Skeletal muscle satellite cell (primary cell): ENCODE measurements around the gene NRP2.
A peak's percentile ranks its signal among the peaks of the same experiment; 100 is the strongest.

Experiments used
- H3K27me3 ChIP-seq: 2 replicates; pipeline ENCODE4 v1.7.0; 2013; ENCODE audit warnings: low read length; ENCODE audit not compliant: control insufficient read depth, insufficient read depth
- H3K36me3 ChIP-seq: 2 replicates; pipeline ENCODE4 v1.7.0; 2013; ENCODE audit warnings: mild to moderate bottlenecking, control low read depth, low read length; ENCODE audit not compliant: insufficient read depth
- H3K4me1 ChIP-seq: 2 replicates; pipeline ENCODE4 v1.7.0; 2013; ENCODE audit warnings: low read length; ENCODE audit not compliant: control insufficient read depth, insufficient read depth
- H3K4me2 ChIP-seq: 2 replicates; pipeline ENCODE4 v1.7.0; 2013; ENCODE audit warnings: mild to moderate bottlenecking, low read length
- H3K4me3 ChIP-seq: 2 replicates; pipeline ENCODE4 v1.7.0; 2013; ENCODE audit warnings: low read length
- H3K9ac ChIP-seq: 2 replicates; pipeline ENCODE4 v1.7.0; 2013; ENCODE audit warnings: mild to moderate bottlenecking, low read depth, low read length, moderate library complexity
- H3K9me3 ChIP-seq: replicated peaks from 2 replicates; pipeline ENCODE4 v1.7.0; 2013; ENCODE audit warnings: mild to moderate bottlenecking, control low read depth, low read length

NRP2 gene

GRCh38 chr2:205660521-205661124 lies 21.7 kb upstream of the NRP2 start:
- H3K9me3 ChIP-seq, result no peaks in the 10 kb centered on the region
- peaks cover 46% of the 10 kb centered on the region for H3K4me1 ChIP-seq
- H3K9ac ChIP-seq, result peak overlapping the region; percentile 64
- peak overlapping the region; percentile 55 for H3K4me3 ChIP-seq
- no peaks in the 10 kb centered on the region for H3K36me3 ChIP-seq
- no peaks in the 10 kb centered on the region for H3K27me3 ChIP-seq
- peak overlapping the region; percentile 83 for H3K4me2 ChIP-seq

GRCh38 chr2:205661281-205661680 lies 21.0 kb upstream of the NRP2 start:
- peak overlapping the region; percentile 64 for H3K9ac ChIP-seq
- H3K27me3 ChIP-seq, result no peaks in the 10 kb centered on the region
- H3K4me2 ChIP-seq, result peak overlapping the region; percentile 83
- no peaks in the 10 kb centered on the region for H3K9me3 ChIP-seq
- H3K4me1 ChIP-seq, result peaks cover 40% of the 10 kb centered on the region
- H3K36me3 ChIP-seq, result no peaks in the 10 kb centered on the region
- H3K4me3 ChIP-seq, result no peak overlapping the region

DNA sequence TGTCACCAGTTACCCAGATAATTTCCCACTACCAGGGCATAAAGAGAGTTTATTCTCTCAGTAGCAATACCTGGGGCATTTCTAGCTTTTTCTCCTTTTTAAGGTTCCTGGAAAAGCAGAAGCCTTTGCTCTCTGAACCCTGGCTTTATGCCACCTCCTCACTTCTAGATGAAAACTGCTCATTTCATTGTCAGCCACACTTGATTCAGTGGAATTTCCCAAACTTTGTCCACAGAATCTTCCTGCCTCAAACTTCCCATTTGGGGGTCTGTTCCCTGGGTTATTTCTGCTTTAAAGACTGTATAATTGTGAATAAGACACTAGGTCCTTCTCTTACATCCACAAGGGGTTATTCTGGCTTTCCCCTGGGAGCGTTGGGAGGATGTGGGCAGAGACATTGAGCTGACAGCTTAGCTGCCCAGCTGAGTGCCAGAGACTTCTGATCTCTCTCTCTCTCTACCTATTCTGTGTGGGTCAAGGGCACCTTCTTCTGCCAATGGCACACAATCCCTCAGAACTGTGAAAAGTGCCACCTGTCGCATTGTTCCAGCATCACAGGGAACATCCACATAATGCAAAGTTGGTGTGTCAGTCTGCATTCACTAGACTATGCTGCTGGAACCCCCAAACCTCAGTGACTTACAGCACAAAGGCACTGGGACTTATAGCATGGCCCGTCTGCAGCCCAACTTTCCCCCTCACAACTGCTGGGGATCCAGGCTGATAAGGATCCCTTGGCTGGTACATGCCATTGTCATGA lies 19.9 kb upstream of the NRP2 start:
- no peaks in the 10 kb centered on the region for H3K9me3 ChIP-seq
- H3K27me3 ChIP-seq, result no peaks in the 10 kb centered on the region
- no peaks in the 10 kb centered on the region for H3K36me3 ChIP-seq
- H3K4me1 ChIP-seq, result peaks cover 31% of the 10 kb centered on the region
- H3K4me2 ChIP-seq, result no peak overlapping the region
- no peak overlapping the region for H3K9ac ChIP-seq
- H3K4me3 ChIP-seq, result no peak overlapping the region

GRCh38 chr2:205665791-205666190 lies 16.5 kb upstream of the NRP2 start:
- no peaks in the 10 kb centered on the region for H3K36me3 ChIP-seq
- H3K9me3 ChIP-seq, result no peaks in the 10 kb centered on the region
- H3K4me1 ChIP-seq, result peaks cover 9% of the 10 kb centered on the region
- no peak overlapping the region for H3K4me2 ChIP-seq
- no peaks in the 10 kb centered on the region for H3K27me3 ChIP-seq
- H3K9ac ChIP-seq, result no peak overlapping the region
- H3K4me3 ChIP-seq, result no peak overlapping the region

DNA sequence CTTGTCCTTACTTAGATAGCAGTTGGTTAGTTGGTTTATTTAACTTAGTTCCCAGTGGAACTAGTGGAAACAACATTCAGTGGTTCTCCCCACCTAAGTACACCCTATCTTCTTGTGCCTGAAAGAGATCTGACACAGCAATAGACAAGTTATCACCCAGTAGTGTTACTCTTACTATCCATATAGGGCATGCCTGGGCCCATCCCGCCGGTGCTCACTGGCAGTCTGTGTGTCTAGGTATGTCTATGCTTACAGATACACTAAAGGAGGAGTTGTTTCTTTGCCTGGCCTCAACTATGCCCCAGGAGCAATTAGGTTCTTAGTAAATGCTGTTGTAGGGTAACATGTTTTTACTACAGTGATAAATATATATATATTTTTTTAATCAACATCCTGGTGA lies 12.0 kb upstream of the NRP2 start:
- no peaks in the 10 kb centered on the region for H3K27me3 ChIP-seq

GRCh38 chr2:205673312-205673711 lies 9.0 kb upstream of the NRP2 start:
- Histone ChIP-seq H3K36me3 (no peaks in the 10 kb centered on the region), H3K4me1 (peaks cover 4% of the 10 kb centered on the region), H3K9ac (no peak overlapping the region), H3K4me3 (no peak overlapping the region), H3K27me3 (no peaks in the 10 kb centered on the region), H3K4me2 (no peak overlapping the region), H3K9me3 (no peaks in the 10 kb centered on the region)

More for the DNA sequence above, 12.0 kb upstream of the NRP2 start:
- H3K4me1 ChIP-seq, result no peaks in the 10 kb centered on the region
- no peak overlapping the region for H3K4me3 ChIP-seq
- no peak overlapping the region for H3K4me2 ChIP-seq
- H3K9me3 ChIP-seq, result no peaks in the 10 kb centered on the region
- no peak overlapping the region for H3K9ac ChIP-seq
- no peaks in the 10 kb centered on the region for H3K36me3 ChIP-seq

DNA sequence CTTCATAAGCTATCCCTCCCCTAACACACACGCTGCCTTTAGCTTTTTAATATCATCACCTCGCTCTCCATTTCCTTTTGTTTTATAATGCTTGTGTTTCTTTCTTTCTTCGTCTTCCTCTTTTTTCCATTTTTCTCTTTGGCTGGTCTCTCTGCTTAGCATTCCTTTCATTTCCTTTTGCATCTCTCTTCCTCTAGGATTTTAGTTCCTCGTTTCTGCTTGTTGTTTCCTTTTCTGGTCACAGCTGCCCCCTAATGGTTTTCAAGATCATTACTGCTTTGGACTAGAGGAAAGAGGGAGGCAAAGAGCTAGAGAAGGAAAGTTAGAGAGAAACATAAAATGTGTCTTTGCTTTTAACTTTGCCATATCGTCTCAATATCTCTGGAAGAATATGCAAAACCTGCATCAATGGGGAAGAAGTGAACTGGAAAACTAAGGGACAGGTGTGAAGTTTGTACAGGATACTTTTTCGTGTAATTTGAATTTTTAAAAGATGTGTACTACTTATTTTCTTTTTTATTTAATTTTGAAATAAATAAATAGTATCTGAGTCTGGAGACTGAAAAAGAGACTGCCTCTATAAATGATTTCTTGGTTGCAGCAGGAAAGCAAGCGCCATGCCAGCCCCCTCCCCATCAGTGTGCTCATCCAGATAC lies 6.3 kb upstream of the NRP2 start:
- Histone ChIP-seq H3K4me2 (peak overlapping the region; percentile 63), H3K36me3 (no peaks in the 10 kb centered on the region), H3K4me3 (peak overlapping the region; percentile 25), H3K4me1 (peaks cover 7% of the 10 kb centered on the region), H3K9ac (peak overlapping the region; percentile 23), H3K27me3 (no peaks in the 10 kb centered on the region), H3K9me3 (no peaks in the 10 kb centered on the region)

GRCh38 chr2:205678541-205679142 lies 3.7 kb upstream of the NRP2 start:
- Histone ChIP-seq H3K36me3 (no peaks in the 10 kb centered on the region), H3K9me3 (no peaks in the 10 kb centered on the region), H3K4me2 (no peak overlapping the region), H3K4me1 (peaks cover 25% of the 10 kb centered on the region), H3K27me3 (no peaks in the 10 kb centered on the region), H3K9ac (no peak overlapping the region), H3K4me3 (no peak overlapping the region)

- Histone ChIP-seq H3K9ac (no peak overlapping the region), H3K4me3 (no peak overlapping the region), H3K4me1 (peaks cover 25% of the 10 kb centered on the region), H3K9me3 (no peaks in the 10 kb centered on the region), H3K36me3 (no peaks in the 10 kb centered on the region), H3K27me3 (no peaks in the 10 kb centered on the region), H3K4me2 (no peak overlapping the region)
Measured at GRCh38 chr2:205679410-205680009, 2.8 kb upstream of the NRP2 start.

DNA sequence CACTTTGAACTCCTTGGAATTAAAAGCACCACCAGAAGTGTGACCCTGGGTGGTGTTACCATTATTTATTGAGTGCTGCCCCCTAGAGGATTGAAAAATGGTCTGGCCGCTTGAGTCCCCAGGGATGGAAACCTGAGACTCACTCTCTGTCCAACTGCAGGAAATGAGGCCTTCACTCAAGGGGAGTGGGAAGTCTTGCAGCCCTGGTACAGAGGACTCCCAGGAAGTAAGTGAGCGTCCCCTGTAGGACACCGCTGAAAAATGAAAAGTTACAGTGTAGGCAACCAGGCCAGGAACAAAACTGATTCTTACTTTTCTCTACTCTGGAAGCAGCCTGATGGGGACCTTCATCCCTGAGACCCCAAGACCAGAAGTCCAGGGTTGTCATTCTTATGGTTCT lies 2.2 kb upstream of the NRP2 start:
- peaks cover 29% of the 10 kb centered on the region for H3K4me1 ChIP-seq
- H3K4me2 ChIP-seq, result no peak overlapping the region
- no peaks in the 10 kb centered on the region for H3K27me3 ChIP-seq
- no peaks in the 10 kb centered on the region for H3K9me3 ChIP-seq
- no peaks in the 10 kb centered on the region for H3K36me3 ChIP-seq
- H3K9ac ChIP-seq, result no peak overlapping the region
- no peak overlapping the region for H3K4me3 ChIP-seq

- no peaks in the 10 kb centered on the region for H3K9me3 ChIP-seq
- H3K9ac ChIP-seq, result no peak overlapping the region
- H3K4me1 ChIP-seq, result peaks cover 27% of the 10 kb centered on the region
- H3K27me3 ChIP-seq, result no peaks in the 10 kb centered on the region
- no peaks in the 10 kb centered on the region for H3K36me3 ChIP-seq
- no peak overlapping the region for H3K4me2 ChIP-seq
- no peak overlapping the region for H3K4me3 ChIP-seq
Measured at GRCh38 chr2:205680903-205681302, 1.4 kb upstream of the NRP2 start.
